ENCODE measurements around the gene LSP1.

- TF ChIP-seq CTCF (conservative IDR thresholded peaks at IDR 0.05; ENCODE audit: low read depth, low read length): no peak
- TF ChIP-seq MXI1 (IDR thresholded peaks at IDR 0.05; ENCODE audit: borderline replicate concordance, low read depth, low read length): no peak
- TF ChIP-seq RCOR1 (IDR thresholded peaks at IDR 0.05; ENCODE audit: insufficient replicate concordance, low read length): no peak
- TF ChIP-seq MAZ (IDR thresholded peaks at IDR 0.05; ENCODE audit: borderline replicate concordance, low read depth, low read length): no peak
- no peak for TF ChIP-seq RFX5 (IDR thresholded peaks at IDR 0.05; ENCODE audit: low read depth, low read length)
- no peak for TF ChIP-seq POLR2A (IDR thresholded peaks at IDR 0.05; ENCODE audit: low read depth, low read length)
- no peak for TF ChIP-seq CEBPB (IDR thresholded peaks at IDR 0.05; ENCODE audit: low read depth, low read length)
- TF ChIP-seq SMC3 (IDR thresholded peaks at IDR 0.05; ENCODE audit: low read depth, low read length): no peak
These were observed 28.0 kb downstream of the LSP1 start for GRCh38 chr11:1880746-1881441.
